Activated effector memory CD4-positive, alpha-beta T cell treated with anti-CD3 and anti-CD28 coated beads, Interleukin-2, amount 50 U/mL, for 16 hours (primary cell): ENCODE data around the gene CDK5R1.
"Not testable (repeated sequence)": the region's sequence is repeated elsewhere in the genome, so short reads cannot be mapped to it uniquely, and the experiment has no call there.

Experiments
- DNase-seq: peaks from one replicate; pipeline ENCODE4 v3.0.0-alpha.2; 2020

The CDK5R1 gene

GRCh38 chr17:32519228-32520103 lies 32.7 kb downstream of the CDK5R1 start:
- DNase-seq, result peak; percentile 85

- DNase-seq, result peak; percentile 74
Observed at GRCh38 chr17:32520104-32520701, 33.4 kb downstream of the CDK5R1 start.

GRCh38 chr17:32520737-32521404 lies 34.1 kb downstream of the CDK5R1 start:
- no peak for DNase-seq

GRCh38 chr17:32523017-32523680 lies 36.4 kb downstream of the CDK5R1 start:
- DNase-seq, result peak; percentile 64

- no peak for DNase-seq
Observed at GRCh38 chr17:32523827-32524552, 37.2 kb downstream of the CDK5R1 start.

GRCh38 chr17:32524553-32524880 lies 37.7 kb downstream of the CDK5R1 start:
- DNase-seq, result not testable (repeated sequence)

- no peak for DNase-seq
Observed at GRCh38 chr17:32525122-32525521, 38.3 kb downstream of the CDK5R1 start.

GRCh38 chr17:32527146-32527545 lies 40.4 kb downstream of the CDK5R1 start:
- no peak for DNase-seq

GRCh38 chr17:32528825-32529224 lies 42.0 kb downstream of the CDK5R1 start:
- no peak for DNase-seq

GRCh38 chr17:32529604-32530003 lies 42.8 kb downstream of the CDK5R1 start:
- DNase-seq, result no peak

GRCh38 chr17:32533296-32533695 lies 46.5 kb downstream of the CDK5R1 start:
- no peak for DNase-seq

GRCh38 chr17:32536736-32537643 lies 50.2 kb downstream of the CDK5R1 start:
- DNase-seq, result no peak
